ENCODE data around the gene FAM181A. TPM values are rescaled to one million over a fixed set of nuclear protein-coding genes. Genes with fewer than 3 reads are reported as not detected.

FAM181A gene
- total and polyA plus RNA-seq, 10 of the 15 experiments (the other 5 are each of a cell fraction or from before 2014, with no cell fraction given): not detected

- TF ChIP-seq TCF7 (IDR thresholded peaks at IDR 0.05; ENCODE audit: borderline replicate concordance): peak; percentile 87
- TF ChIP-seq MEF2A (IDR thresholded peaks at IDR 0.05; ENCODE audit: insufficient read depth, low read depth, low read length): peak; percentile 38; the same call in 1 of the 2 replicates
- peak; percentile 97 for TF ChIP-seq NR2F1 (conservative IDR thresholded peaks at IDR 0.05)
- no peak for TF ChIP-seq ZNF207 (IDR thresholded peaks at IDR 0.05; ENCODE audit: borderline replicate concordance)
- TF ChIP-seq DPF2 (IDR thresholded peaks at IDR 0.05): peak; percentile 95
- TF ChIP-seq ZBED1 (IDR thresholded peaks at IDR 0.05; ENCODE audit: borderline replicate concordance): peak; percentile 95; the same call in 1 of the 2 replicates
- TF ChIP-seq NBN (IDR thresholded peaks at IDR 0.05): peak; percentile 92
- TF ChIP-seq HDGF (IDR thresholded peaks at IDR 0.05): peak; percentile 97
- TF ChIP-seq BCL3 (IDR thresholded peaks at IDR 0.05; ENCODE audit: borderline replicate concordance, insufficient read depth, low read depth, low read length, poor library complexity, severe bottlenecking): peak; percentile 69
- TF ChIP-seq IKZF1 (conservative IDR thresholded peaks at IDR 0.05): peak; percentile 92
- TF ChIP-seq FOXK2 (IDR thresholded peaks at IDR 0.05): no peak; the same call in 1 of the 2 replicates
- TF ChIP-seq BHLHE40 (IDR thresholded peaks at IDR 0.05; ENCODE audit: borderline replicate concordance in 1 of 2, low read depth in 2 of 2, low read length in 1 of 2): peak; percentile 95
- TF ChIP-seq TBL1XR1 (IDR thresholded peaks at IDR 0.05; ENCODE audit: low read depth, low read length): peak; percentile 79; the same call in 1 of the 2 replicates
- no peak for TF ChIP-seq PBX3 (IDR thresholded peaks at IDR 0.05; ENCODE audit: insufficient replicate concordance, low read depth, low read length)
- TF ChIP-seq BACH1 (IDR thresholded peaks at IDR 0.05; ENCODE audit: borderline replicate concordance): peak; percentile 79; the same call in 1 of the 2 replicates
- peak; percentile 66; the same call in 1 of the 2 replicates for TF ChIP-seq ZNF217 (IDR thresholded peaks at IDR 0.05)
- 0 out of 2 replicates have a peak, but pooled peaks have one; percentile 53 for TF ChIP-seq ZNF24 (IDR thresholded peaks at IDR 0.05)
- no peak; the same call in 1 of the 2 replicates for TF ChIP-seq IRF3 (IDR thresholded peaks at IDR 0.05)
- TF ChIP-seq SKIL (IDR thresholded peaks at IDR 0.05; ENCODE audit: low read depth, poor library complexity, severe bottlenecking): peak; percentile 94
- peak; percentile 90 for TF ChIP-seq YY1 (IDR thresholded peaks at IDR 0.05; ENCODE audit: low read depth, low read length)
- TF ChIP-seq PKNOX1 (IDR thresholded peaks at IDR 0.05): no peak; the same call in 1 of the 2 replicates
- TF ChIP-seq ZNF384 (IDR thresholded peaks at IDR 0.05; ENCODE audit: borderline replicate concordance, low read depth, low read length): peak; percentile 47; the same call in 1 of the 2 replicates
These were observed 50.8 kb downstream of the FAM181A start (continued) for GRCh38 chr14:93977790-93978581.
